Spleen (tissue), 11 donors: Measurements from ENCODE around the gene SLC46A3. TPM values are rescaled to one million over a fixed set of nuclear protein-coding genes. Genes with fewer than 3 reads are reported as not detected.

Experiments
- DNase-seq: peaks from one replicate; pipeline ENCODE4 v3.0.0-alpha.2; 2020
- H3K27ac ChIP-seq, 8 donors: fragments of 200-600 bp; sonication (generic) in 7 of 8; 1 replicate in 4 of 8; 2 replicates in 4 of 8; pipeline versions ENCODE4 v1.5.0 to v1.8.0; 2016 to 2021; ENCODE audit warnings: inconsistent platforms in 4 of 8, mild to moderate bottlenecking in 4 of 8, moderate library complexity in 1 of 8
- H3K27me3 ChIP-seq, 7 donors: fragments of 200-600 bp; sonication (generic) in 6 of 7; replicated peaks in 1 of 7; 1 replicate in 4 of 7; 2 replicates in 3 of 7; pipeline versions ENCODE4 v1.5.0 to v1.8.0; 2016 to 2021; ENCODE audit warnings: inconsistent platforms in 3 of 7, mild to moderate bottlenecking in 1 of 7
- H3K36me3 ChIP-seq, 6 donors: fragments of 200-600 bp; sonication (generic) in 5 of 6; 1 replicate in 4 of 6; 2 replicates in 2 of 6; pipeline versions ENCODE4 v1.5.0 to v1.8.0; 2016 to 2021; ENCODE audit warnings: inconsistent platforms in 2 of 6
- H3K4me1 ChIP-seq, 6 donors: fragments of 200-600 bp; sonication (generic) in 5 of 6; 1 replicate in 3 of 6; 2 replicates in 3 of 6; pipeline versions ENCODE4 v1.5.0 to v1.8.0; 2016 to 2021; ENCODE audit warnings: inconsistent platforms in 3 of 6
- H3K4me3 ChIP-seq, 8 donors: fragments of 200-600 bp; sonication (generic) in 7 of 8; 1 replicate in 4 of 8; 2 replicates in 4 of 8; pipeline versions ENCODE4 v1.5.0 to v1.8.0; 2016 to 2021; ENCODE audit warnings: inconsistent platforms in 4 of 8, mild to moderate bottlenecking in 4 of 8, moderate library complexity in 2 of 8
- H3K9me3 ChIP-seq, 8 donors: fragments of 200-600 bp; sonication (generic) in 7 of 8; 1 replicate in 4 of 8; 2 replicates in 4 of 8; pipeline versions ENCODE4 v1.5.0 to v1.8.0; 2016 to 2021; ENCODE audit warnings: inconsistent platforms in 4 of 8
- CTCF ChIP-seq, 11 experiments: fragments of 200-600 bp in 7 of 11; fragments of 450-650 bp in 4 of 11; sonication (generic) in 4 of 11; IDR thresholded peaks in 8 of 11; conservative IDR thresholded peaks in 3 of 11; 1 replicate in 7 of 11; 2 replicates in 4 of 11; pipeline versions ENCODE4 v1.4.0 to v1.8.0; 2016 to 2021; ENCODE audit warnings: antibody characterized with exemption in 11 of 11, inconsistent platforms in 4 of 11, mild to moderate bottlenecking in 1 of 11
- POLR2A ChIP-seq, 3 donors: fragments of 450-650 bp; IDR thresholded peaks; one replicate each; pipeline ENCODE4 v1.5.1; 2017; ENCODE audit warnings: antibody characterized with exemption in 3 of 3, mild to moderate bottlenecking in 1 of 3
- POLR2AphosphoS5 ChIP-seq, 3 donors: sonication (generic); formaldehyde crosslinking; IDR thresholded peaks; one replicate each; pipeline ENCODE4 v1.5.1; 2017; ENCODE audit warnings: antibody characterized with exemption in 3 of 3
- WGBS, 5 donors: extraction: QIAGEN DNeasy Blood & Tissue Kit in 3 of 5; methylation state at CpG; one replicate each; pipeline versions ENCODE4 v1.1.5 to v1.1.7; 2013 to 2018; 5-methylcytosine and 5-hydroxymethylcytosine counted together
- intact Hi-C: fragments of 100-400 bp; cut with DNase I; formaldehyde crosslinking; loops from one replicate; pipeline ENCODE4 v1.15.0; 2023; ENCODE audit warnings: low total_unique reads
- polyA plus RNA-seq, 3 donors: library from polyadenylated mRNA; stranded (reverse); fragments of 200-250 nt; gene quantifications; one replicate each; pipeline ENCODE4 v1.2.1, GENCODE V29; 2013
- total RNA-seq, 7 donors: library from RNA; depleted of rRNA in 3 of 7; stranded (reverse); fragments of >200 nt in 3 of 7; fragmentation: NEBNext Ultra II Directional in 4 of 7; extraction: Animal tissue kit (Norgen Biotek cat#: 25700) in 4 of 7; gene quantifications; one replicate each; pipeline versions ENCODE4 v1.1.0 to v1.2.1, GENCODE V29; 2016 to 2021
- donor health status: healthy with polysubstance abuse.
- donor health status: DM: no; HTN: no; CAD: no; lungs with moderate emphysema.
- donor health status: DM: no; HTN: no; CAD: no.
- donor health status: Bipolar disorder and iron deficiency.
- donor health status: healthy.
- donor health status: DM: no; HTN: no; CAD: no.
- donor health status: DM: yes; HTN: yes; CAD: no.

SLC46A3 gene
- total and polyA plus RNA-seq, 10 donors, result 10.0 to 41.0 (median 22.7) TPM

- no peak overlapping the region for H3K4me3 ChIP-seq
- TF ChIP-seq POLR2A (IDR thresholded peaks at IDR 0.05), result no peak
- TF ChIP-seq POLR2AphosphoS5 (IDR thresholded peaks at IDR 0.05), result no peak
- TF ChIP-seq CTCF (IDR thresholded peaks at IDR 0.05 in 8 of 11, conservative IDR thresholded peaks at IDR 0.05 in 3 of 11), result no peak
- H3K9me3 ChIP-seq, result no peaks in the 10 kb centered on the region
- no peak for DNase-seq
- peaks cover 0 to 66% (median 23%) of the 10 kb centered on the region in 6 donors for H3K4me1 ChIP-seq
- no peaks in the 10 kb centered on the region for H3K27me3 ChIP-seq
- H3K27ac ChIP-seq, result peak overlapping the region in 7 of 8 donors; percentile 12 to 75 (median 40)
- intact Hi-C loops, result no loop called here
- peaks cover 0 to 100% (median 95%) of the 10 kb centered on the region in 6 donors for H3K36me3 ChIP-seq
These were observed 47.5 kb downstream of the SLC46A3 start for GRCh38 chr13:28671126-28671792.

GRCh38 chr13:28666897-28667488 is 51.8 kb downstream of the SLC46A3 start:
- DNase-seq, result no peak
- intact Hi-C loops, result no loop called here
- 88 to 95% (median 92%) methylated on average over 9 of the region's 9 CpGs for WGBS, 5 donors
- Histone ChIP-seq H3K9me3 (no peaks in the 10 kb centered on the region), H3K4me1 (peaks cover 0 to 82% (median 34%) of the 10 kb centered on the region in 6 donors), H3K4me3 (no peak overlapping the region), H3K36me3 (peaks cover 3 to 100% (median 94%) of the 10 kb centered on the region in 6 donors), H3K27ac (no peak overlapping the region), H3K27me3 (no peaks in the 10 kb centered on the region)
- TF ChIP-seq POLR2AphosphoS5 (IDR thresholded peaks at IDR 0.05), result no peak
- no peak for TF ChIP-seq POLR2A (IDR thresholded peaks at IDR 0.05)
- no peak for TF ChIP-seq CTCF (IDR thresholded peaks at IDR 0.05 in 8 of 11, conservative IDR thresholded peaks at IDR 0.05 in 3 of 11)

- intact Hi-C loops, result no loop called here
- Histone ChIP-seq H3K4me3 (peak overlapping the region; percentile 63 to 93 (median 76)), H3K4me1 (peaks cover 14 to 89% (median 55%) of the 10 kb centered on the region in 6 donors), H3K27ac (peak overlapping the region; percentile 89 to 99 (median 97)), H3K36me3 (peaks cover 3 to 44% (median 32%) of the 10 kb centered on the region in 6 donors), H3K9me3 (no peaks in the 10 kb centered on the region), H3K27me3 (no peaks in the 10 kb centered on the region)
- TF ChIP-seq CTCF (IDR thresholded peaks at IDR 0.05 in 8 of 11, conservative IDR thresholded peaks at IDR 0.05 in 3 of 11), result no peak
- TF ChIP-seq POLR2A (IDR thresholded peaks at IDR 0.05), result no peak
- no peak for TF ChIP-seq POLR2AphosphoS5 (IDR thresholded peaks at IDR 0.05)
- WGBS, 5 donors, result 6 to 10% (median 7%) methylated on average over 4 of the region's 4 CpGs
- no peak for DNase-seq
These were observed 59.2 kb downstream of the SLC46A3 start for GRCh38 chr13:28659621-28659970.
